K562 (cell line): ENCODE measurements around the gene FN3KRP. TPM values are rescaled to one million over a fixed set of nuclear protein-coding genes. Genes with fewer than 3 reads are reported as not detected.

ENCODE experiments used
- BHLHE40 ChIP-seq: IDR thresholded peaks from 2 replicates; pipeline ENCODE4 v1.6.1; 2011; ENCODE audit warnings: low read length, improper control_type of control experiment
- CGGBP1 ChIP-seq: fragments of 250-450 bp; sonication (Bioruptor Pico); IDR thresholded peaks from 2 replicates; pipeline ENCODE4 v1.9.0; 2021; ENCODE audit warnings: mild to moderate bottlenecking
- JUN ChIP-seq, 2 experiments: sonication (generic) in 1 of 2; formaldehyde crosslinking in 1 of 2; IDR thresholded peaks; 2 replicates each; pipeline versions ENCODE4 v1.6.1 to v1.8.0; 2012 to 2022; ENCODE audit warnings: borderline replicate concordance in 2 of 2, mild to moderate bottlenecking in 2 of 2, improper control_type of control experiment in 1 of 2, low read depth in 1 of 2, low read length in 1 of 2, missing genetic modification reagents in 1 of 2
- MAX ChIP-seq: sonication (generic); formaldehyde crosslinking; IDR thresholded peaks from 2 replicates; pipeline ENCODE4 v1.9.0; 2022; ENCODE audit warnings: mild to moderate bottlenecking, missing genetic modification reagents
- MEF2A ChIP-seq: IDR thresholded peaks from 2 replicates; pipeline ENCODE4 v1.6.1; 2011; ENCODE audit warnings: low read depth, mild to moderate bottlenecking, low read length, moderate library complexity; ENCODE audit not compliant: control insufficient read depth
- NFIC ChIP-seq: fragments of 450-650 bp; IDR thresholded peaks from 2 replicates; pipeline ENCODE4 v1.6.1; 2017; ENCODE audit warnings: mild to moderate bottlenecking, inconsistent platforms
- TRIM28 ChIP-seq: fragments of 450-650 bp; IDR thresholded peaks from 2 replicates; pipeline ENCODE4 v1.6.1; 2017
- XRCC3 ChIP-seq: fragments of 450-650 bp; IDR thresholded peaks from 2 replicates; pipeline ENCODE4 v1.6.1; 2017; ENCODE audit warnings: mild to moderate bottlenecking, moderate library complexity
- ZNF280A ChIP-seq: fragments of 450-650 bp; IDR thresholded peaks from 2 replicates; pipeline ENCODE4 v1.6.1; 2018; ENCODE audit warnings: mild to moderate bottlenecking, low read depth; ENCODE audit not compliant: partially characterized antibody
- ZNF407 ChIP-seq: fragments of 450-650 bp; IDR thresholded peaks from 2 replicates; pipeline ENCODE4 v1.6.1; 2016; ENCODE audit warnings: low read depth
- polyA plus RNA-seq, 8 experiments: library from polyadenylated mRNA; depleted of rRNA in 4 of 8; stranded (reverse) in 5 of 8; unstranded in 3 of 8; fragments of >200 nt; fragmentation: Nextera tagmentation in 2 of 8; fragmentation: Illumina TruSeq in 1 of 8; extraction: Ambion mirVana in 2 of 8; extraction: Trizol in 1 of 8; gene quantifications; 2 replicates each; pipeline versions ENCODE4 v1.2.1 to v1.2.3, GENCODE V29; 2011 to 2014; ENCODE audit warnings: inconsistent platforms in 1 of 8, missing spikeins in 1 of 8
- total RNA-seq, 7 experiments: library from RNA; depleted of rRNA in 6 of 7; stranded (reverse); fragments of >200 nt in 6 of 7; fragmentation: Illumina TruSeq in 2 of 7; extraction: Trizol in 2 of 7; gene quantifications; 2 replicates each; pipeline versions ENCODE4 v1.2.1 to v1.2.3, GENCODE V29; 2011 to 2021; ENCODE audit warnings: low replicate concordance in 1 of 7
- TF ChIP-seq, protein P1 (sequence below): fragments of 450-650 bp; IDR thresholded peaks from 2 replicates; pipeline ENCODE4 v1.6.1; 2018; ENCODE audit not compliant: partially characterized antibody

FN3KRP gene
- total and polyA plus RNA-seq, 9 of the 15 experiments (the other 6 are each of a cell fraction or from before 2014, with no cell fraction given), result 2.0 to 32.1 (median 24.9) TPM

DNA sequence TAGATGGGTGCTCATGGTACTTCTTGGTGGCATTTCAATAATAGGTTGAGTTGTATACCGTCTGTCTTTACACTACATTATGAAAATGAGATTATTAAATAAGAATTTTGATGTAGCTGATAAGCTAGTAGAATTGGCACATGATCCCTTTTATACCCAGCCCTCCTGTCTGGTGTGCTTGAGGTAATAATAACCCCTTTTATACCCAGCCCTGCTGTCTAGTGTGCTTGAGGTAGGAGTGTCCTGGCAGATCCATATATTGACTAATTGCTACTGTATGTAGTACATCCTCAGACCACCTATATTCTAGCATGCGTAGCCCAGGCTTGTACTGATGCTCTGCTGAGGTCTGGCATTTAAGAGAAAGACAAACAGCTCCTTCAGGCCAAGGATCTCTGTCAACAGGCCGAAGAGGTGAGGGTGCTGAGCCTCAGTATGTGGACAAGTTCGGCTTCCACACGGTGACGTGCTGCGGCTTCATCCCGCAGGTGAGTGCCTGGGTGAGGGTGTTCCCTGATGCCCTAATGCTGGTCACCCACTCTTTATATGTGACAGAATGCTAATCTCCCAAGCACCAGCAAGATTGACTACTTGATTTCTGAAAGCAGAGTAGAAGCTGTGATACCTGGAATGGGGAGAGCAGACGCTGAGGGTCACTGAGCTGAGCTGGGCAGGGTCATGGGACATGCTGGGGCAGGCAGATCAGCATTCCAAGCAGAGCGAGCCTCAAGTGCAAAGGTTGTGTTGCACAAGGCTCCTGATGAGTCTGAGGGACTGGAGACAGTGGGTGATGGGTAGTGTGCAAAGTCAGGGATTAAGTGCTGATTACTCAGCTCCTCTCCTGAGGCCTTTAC lies 24.6 kb downstream of the FN3KRP start (continued):
- TF ChIP-seq, protein P1, sequence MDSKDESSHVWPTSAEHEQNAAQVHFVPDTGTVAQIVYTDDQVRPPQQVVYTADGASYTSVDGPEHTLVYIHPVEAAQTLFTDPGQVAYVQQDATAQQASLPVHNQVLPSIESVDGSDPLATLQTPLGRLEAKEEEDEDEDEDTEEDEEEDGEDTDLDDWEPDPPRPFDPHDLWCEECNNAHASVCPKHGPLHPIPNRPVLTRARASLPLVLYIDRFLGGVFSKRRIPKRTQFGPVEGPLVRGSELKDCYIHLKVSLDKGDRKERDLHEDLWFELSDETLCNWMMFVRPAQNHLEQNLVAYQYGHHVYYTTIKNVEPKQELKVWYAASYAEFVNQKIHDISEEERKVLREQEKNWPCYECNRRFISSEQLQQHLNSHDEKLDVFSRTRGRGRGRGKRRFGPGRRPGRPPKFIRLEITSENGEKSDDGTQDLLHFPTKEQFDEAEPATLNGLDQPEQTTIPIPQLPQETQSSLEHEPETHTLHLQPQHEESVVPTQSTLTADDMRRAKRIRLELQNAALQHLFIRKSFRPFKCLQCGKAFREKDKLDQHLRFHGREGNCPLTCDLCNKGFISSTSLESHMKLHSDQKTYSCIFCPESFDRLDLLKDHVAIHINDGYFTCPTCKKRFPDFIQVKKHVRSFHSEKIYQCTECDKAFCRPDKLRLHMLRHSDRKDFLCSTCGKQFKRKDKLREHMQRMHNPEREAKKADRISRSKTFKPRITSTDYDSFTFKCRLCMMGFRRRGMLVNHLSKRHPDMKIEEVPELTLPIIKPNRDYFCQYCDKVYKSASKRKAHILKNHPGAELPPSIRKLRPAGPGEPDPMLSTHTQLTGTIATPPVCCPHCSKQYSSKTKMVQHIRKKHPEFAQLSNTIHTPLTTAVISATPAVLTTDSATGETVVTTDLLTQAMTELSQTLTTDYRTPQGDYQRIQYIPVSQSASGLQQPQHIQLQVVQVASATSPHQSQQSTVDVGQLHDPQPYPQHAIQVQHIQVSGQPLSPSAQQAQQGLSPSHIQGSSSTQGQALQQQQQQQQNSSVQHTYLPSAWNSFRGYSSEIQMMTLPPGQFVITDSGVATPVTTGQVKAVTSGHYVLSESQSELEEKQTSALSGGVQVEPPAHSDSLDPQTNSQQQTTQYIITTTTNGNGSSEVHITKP, result no peak
- TF ChIP-seq TRIM28, result peak; percentile 98
- no peak for TF ChIP-seq ZNF407
- 0 out of 2 replicates have a peak, but pooled peaks have one; percentile 39 for TF ChIP-seq MEF2A
- 0 out of 2 replicates have a peak, but pooled peaks have one; percentile 13 for TF ChIP-seq JUN (IDR thresholded peaks at IDR 0.05; ENCODE audit: borderline replicate concordance, low read depth, low read length)
- TF ChIP-seq JUN (CRISPR knock-in tag; IDR thresholded peaks at IDR 0.05; ENCODE audit: borderline replicate concordance), result no peak
- no peak for TF ChIP-seq MAX
- peak; percentile 61; the same call in 1 of the 2 replicates for TF ChIP-seq NFIC
- TF ChIP-seq ZNF280A, result peak; percentile 89
- no peak for TF ChIP-seq CGGBP1 (CRISPR knock-in tag)
- TF ChIP-seq XRCC3, result peak; percentile 73; the same call in 1 of the 2 replicates
- peak; percentile 60; the same call in 1 of the 2 replicates for TF ChIP-seq BHLHE40
